NCI-H510A (cell line): ENCODE data around the gene SH3RF1.
"Not testable (repeated sequence)": the region's sequence is repeated elsewhere in the genome, so short reads cannot be mapped to it uniquely, and the experiment has no call there.

Source experiments
- DNase-seq: peaks from one replicate; lab custom pipeline; 2025; lab: John Stamatoyannopoulos, UW

Gene SH3RF1

GRCh38 chr4:169225812-169226211 is 44.9 kb downstream of the SH3RF1 start:
- no peak for DNase-seq

GRCh38 chr4:169225058-169225751 is 45.6 kb downstream of the SH3RF1 start:
- no peak for DNase-seq

GRCh38 chr4:169222761-169223160 is 48.0 kb downstream of the SH3RF1 start:
- no peak for DNase-seq

GRCh38 chr4:169221662-169222061 is 49.1 kb downstream of the SH3RF1 start:
- no peak for DNase-seq

- no peak for DNase-seq
Observed at GRCh38 chr4:169220854-169221411, 49.8 kb downstream of the SH3RF1 start.

- DNase-seq = no peak
Observed at GRCh38 chr4:169220447-169220846, 50.3 kb downstream of the SH3RF1 start.

- no peak for DNase-seq
Observed at GRCh38 chr4:169219440-169219839, 51.3 kb downstream of the SH3RF1 start.

GRCh38 chr4:169215656-169216055 is 55.1 kb downstream of the SH3RF1 start:
- DNase-seq = no peak

GRCh38 chr4:169212981-169213380 is 57.8 kb downstream of the SH3RF1 start:
- DNase-seq = no peak

GRCh38 chr4:169210504-169211118 is 60.1 kb downstream of the SH3RF1 start:
- DNase-seq = no peak

GRCh38 chr4:169209388-169209883 is 61.3 kb downstream of the SH3RF1 start:
- no peak for DNase-seq

GRCh38 chr4:169208516-169208915 is 62.2 kb downstream of the SH3RF1 start:
- no peak for DNase-seq

- no peak for DNase-seq
Observed at GRCh38 chr4:169208090-169208455, 62.7 kb downstream of the SH3RF1 start.

GRCh38 chr4:169207436-169208089 is 63.2 kb downstream of the SH3RF1 start:
- no peak for DNase-seq

GRCh38 chr4:169205744-169206080 is 65.0 kb downstream of the SH3RF1 start:
- no peak for DNase-seq

GRCh38 chr4:169205075-169205743 is 65.5 kb downstream of the SH3RF1 start:
- no peak for DNase-seq

GRCh38 chr4:169203891-169204290 is 66.9 kb downstream of the SH3RF1 start:
- no peak for DNase-seq

- not testable (repeated sequence) for DNase-seq
Observed at GRCh38 chr4:169203278-169203677, 67.5 kb downstream of the SH3RF1 start.

- DNase-seq = no peak
Observed at GRCh38 chr4:169202878-169203277, 67.9 kb downstream of the SH3RF1 start.

GRCh38 chr4:169202145-169202699 is 68.5 kb downstream of the SH3RF1 start:
- DNase-seq = no peak

GRCh38 chr4:169201222-169202144 is 69.3 kb downstream of the SH3RF1 start:
- no peak for DNase-seq
